ENCODE results near the gene PXDC1.
"Not testable (repeated sequence)": the region's sequence is repeated elsewhere in the genome, so short reads cannot be mapped to it uniquely, and the experiment has no call there.

The PXDC1 gene

GRCh38 chr6:3756546-3756945, 5.0 kb upstream of the PXDC1 start:
- Histone ChIP-seq H3K27ac (replicated peaks; ENCODE audit: low read length) (no peak overlapping the region), H3K14ac (ENCODE audit: low read length) (no peak overlapping the region), H3K4me3 (ENCODE audit: low read length in 2 of 2) (no peak overlapping the region)

DNA sequence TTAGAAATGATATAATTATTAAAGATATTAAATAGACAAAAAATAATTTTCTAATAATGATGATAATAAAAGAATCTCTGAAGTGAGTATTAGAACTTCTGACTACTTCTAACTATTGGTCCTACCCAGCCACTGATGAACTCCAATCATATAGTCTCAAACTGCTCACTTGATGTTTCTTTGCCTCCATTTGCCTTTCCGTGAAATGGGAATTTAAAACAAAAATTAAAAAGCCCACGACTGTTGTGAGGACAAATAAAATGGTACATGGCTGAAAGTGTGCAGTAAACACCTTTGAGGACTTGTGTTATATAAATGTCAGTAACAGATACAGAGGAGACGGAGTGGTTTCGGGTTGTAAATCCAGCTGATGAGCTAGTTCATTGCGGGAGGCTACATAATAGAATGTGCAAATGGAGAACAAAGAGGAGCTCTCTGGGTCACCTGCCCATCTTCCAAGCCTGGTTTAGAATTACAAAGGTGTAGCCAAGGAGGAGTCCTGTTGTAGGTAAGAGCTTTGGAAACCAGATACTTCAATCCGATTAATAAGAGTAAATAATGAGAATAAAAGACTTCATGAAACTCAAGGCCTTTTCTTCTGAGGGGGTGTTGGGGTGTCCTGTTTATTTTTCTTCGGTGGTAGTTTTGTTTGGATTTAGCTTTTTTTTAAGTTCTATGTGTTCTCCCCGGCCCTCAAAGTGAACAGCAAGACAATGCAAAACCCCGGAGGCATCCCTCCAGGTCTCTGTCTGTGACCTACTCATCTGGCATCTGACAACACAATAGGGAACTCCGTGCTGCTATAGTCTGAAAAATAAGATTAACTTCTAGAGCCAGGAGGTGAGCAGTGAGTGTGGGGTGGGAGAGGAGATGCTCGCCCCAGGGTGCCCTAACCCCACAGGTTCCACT, 4.4 kb upstream of the PXDC1 start:
- H3K9ac ChIP-seq (ENCODE audit: low read depth, low read length, poor library complexity), result no peak overlapping the region
- no peak overlapping the region for H3K27ac ChIP-seq (replicated peaks; ENCODE audit: low read length)
- H3K4ac ChIP-seq (ENCODE audit: low read length), result no peak overlapping the region
- no CpG with 5 or more reads among the region's 11 CpGs for WGBS, 2 donors (ENCODE audit: extremely low coverage in 2 of 2, insufficient read length in 2 of 2, insufficient replicate concordance in 1 of 2)
- H2AFZ ChIP-seq (ENCODE audit: low read length), result no peak overlapping the region
- no peak overlapping the region for H2AK5ac ChIP-seq (ENCODE audit: low read depth, low read length)
- H3K79me1 ChIP-seq (ENCODE audit: low read depth, low read length), result no peaks in the 10 kb centered on the region
- no peak overlapping the region for H2BK120ac ChIP-seq (ENCODE audit: low read depth, low read length)
- no peak overlapping the region for H2BK12ac ChIP-seq (ENCODE audit: low read length)
- H3K14ac ChIP-seq (ENCODE audit: low read length), result no peak overlapping the region
- peaks cover 0 to 3% of the 10 kb centered on the region in 2 donors for H3K9me3 ChIP-seq (replicated peaks in 1 of 2; ENCODE audit: control insufficient read depth in 2 of 2, insufficient read depth in 1 of 2, low read depth in 1 of 2, low read length in 2 of 2)
- H3K18ac ChIP-seq (ENCODE audit: low read length), result no peak overlapping the region
- H4K8ac ChIP-seq (ENCODE audit: low read depth, low read length), result no peak overlapping the region
- DNase-seq (ENCODE audit: low spot score), result no peak
- no peak overlapping the region for H2BK5ac ChIP-seq (ENCODE audit: low read length)
- no peak overlapping the region for H3K4me3 ChIP-seq (ENCODE audit: low read length in 2 of 2)
- no peak overlapping the region for H3K4me2 ChIP-seq (ENCODE audit: insufficient read depth, low read length, poor library complexity, severe bottlenecking)
- H3K27me3 ChIP-seq (ENCODE audit: control insufficient read depth in 3 of 3, insufficient read depth in 3 of 3, low read depth in 1 of 3, low read length in 3 of 3), result peaks cover 0 to 23% (median 3%) of the 10 kb centered on the region in 3 experiments
- H3K36me3 ChIP-seq (replicated peaks in 1 of 2; ENCODE audit: control insufficient read depth in 2 of 2, insufficient read depth in 2 of 2, low read length in 2 of 2), result no peaks in the 10 kb centered on the region
- H4K91ac ChIP-seq (ENCODE audit: low read depth, low read length, poor library complexity), result no peak overlapping the region
- H2BK15ac ChIP-seq (ENCODE audit: low read length), result no peak overlapping the region
- no peak overlapping the region for H3K23ac ChIP-seq (ENCODE audit: low read depth, low read length, poor library complexity)
- H3K4me1 ChIP-seq (ENCODE audit: control insufficient read depth in 2 of 2, insufficient read depth in 1 of 2, low read depth in 1 of 2, low read length in 2 of 2), result peaks cover 1 to 6% of the 10 kb centered on the region in 2 donors

More at GRCh38 chr6:3756546-3756945, 5.0 kb upstream of the PXDC1 start:
- no peak overlapping the region for H3K18ac ChIP-seq (ENCODE audit: low read length)
- H2AK5ac ChIP-seq (ENCODE audit: low read depth, low read length), result no peak overlapping the region
- no peaks in the 10 kb centered on the region for H3K79me1 ChIP-seq (ENCODE audit: low read depth, low read length)
- no peak overlapping the region for H2BK120ac ChIP-seq (ENCODE audit: low read depth, low read length)
- H2AFZ ChIP-seq (ENCODE audit: low read length), result no peak overlapping the region
- peaks cover 1 to 6% of the 10 kb centered on the region in 2 donors for H3K4me1 ChIP-seq (ENCODE audit: control insufficient read depth in 2 of 2, insufficient read depth in 1 of 2, low read depth in 1 of 2, low read length in 2 of 2)
- no peaks in the 10 kb centered on the region for H3K36me3 ChIP-seq (replicated peaks in 1 of 2; ENCODE audit: control insufficient read depth in 2 of 2, insufficient read depth in 2 of 2, low read length in 2 of 2)
- peaks cover 0 to 17% (median 0%) of the 10 kb centered on the region in 3 experiments for H3K27me3 ChIP-seq (ENCODE audit: control insufficient read depth in 3 of 3, insufficient read depth in 3 of 3, low read depth in 1 of 3, low read length in 3 of 3)
- H4K8ac ChIP-seq (ENCODE audit: low read depth, low read length), result no peak overlapping the region
- no peak overlapping the region for H3K4me2 ChIP-seq (ENCODE audit: insufficient read depth, low read length, poor library complexity, severe bottlenecking)
- no peak overlapping the region for H4K91ac ChIP-seq (ENCODE audit: low read depth, low read length, poor library complexity)
- no peak for DNase-seq (ENCODE audit: low spot score)
- no peak overlapping the region for H2BK12ac ChIP-seq (ENCODE audit: low read length)
- H3K4ac ChIP-seq (ENCODE audit: low read length), result no peak overlapping the region
- WGBS, 2 donors (ENCODE audit: extremely low coverage in 2 of 2, insufficient read length in 2 of 2, insufficient replicate concordance in 1 of 2), result no CpG with 5 or more reads among the region's 3 CpGs
- H3K23ac ChIP-seq (ENCODE audit: low read depth, low read length, poor library complexity), result no peak overlapping the region
- H3K9ac ChIP-seq (ENCODE audit: low read depth, low read length, poor library complexity), result no peak overlapping the region
- H2BK5ac ChIP-seq (ENCODE audit: low read length), result no peak overlapping the region
- H2BK15ac ChIP-seq (ENCODE audit: low read length), result no peak overlapping the region
- peaks cover 0 to 3% of the 10 kb centered on the region in 2 donors for H3K9me3 ChIP-seq (replicated peaks in 1 of 2; ENCODE audit: control insufficient read depth in 2 of 2, insufficient read depth in 1 of 2, low read depth in 1 of 2, low read length in 2 of 2)

GRCh38 chr6:3754776-3755175, 3.3 kb upstream of the PXDC1 start:
- Histone ChIP-seq H2AK5ac (ENCODE audit: low read depth, low read length) (no peak overlapping the region), H3K23ac (ENCODE audit: low read depth, low read length, poor library complexity) (no peak overlapping the region), H2BK15ac (ENCODE audit: low read length) (no peak overlapping the region), H3K36me3 (replicated peaks in 1 of 2; ENCODE audit: control insufficient read depth in 2 of 2, insufficient read depth in 2 of 2, low read length in 2 of 2) (no peaks in the 10 kb centered on the region), H3K27me3 (ENCODE audit: control insufficient read depth in 3 of 3, insufficient read depth in 3 of 3, low read depth in 1 of 3, low read length in 3 of 3) (peaks cover 0 to 34% (median 3%) of the 10 kb centered on the region in 3 experiments), H4K8ac (ENCODE audit: low read depth, low read length) (no peak overlapping the region), H3K4me1 (ENCODE audit: control insufficient read depth in 2 of 2, insufficient read depth in 1 of 2, low read depth in 1 of 2, low read length in 2 of 2) (peaks cover 1 to 10% of the 10 kb centered on the region in 2 donors), H3K4me3 (ENCODE audit: low read length in 2 of 2) (no peak overlapping the region), H3K14ac (ENCODE audit: low read length) (no peak overlapping the region), H3K27ac (replicated peaks; ENCODE audit: low read length) (no peak overlapping the region), H3K18ac (ENCODE audit: low read length) (no peak overlapping the region), H2BK12ac (ENCODE audit: low read length) (no peak overlapping the region), H3K4me2 (ENCODE audit: insufficient read depth, low read length, poor library complexity, severe bottlenecking) (no peak overlapping the region), H2BK120ac (ENCODE audit: low read depth, low read length) (no peak overlapping the region), H3K9me3 (replicated peaks in 1 of 2; ENCODE audit: control insufficient read depth in 2 of 2, insufficient read depth in 1 of 2, low read depth in 1 of 2, low read length in 2 of 2) (peaks cover 0 to 3% of the 10 kb centered on the region in 2 donors), H3K79me1 (ENCODE audit: low read depth, low read length) (no peaks in the 10 kb centered on the region), H2AFZ (ENCODE audit: low read length) (no peak overlapping the region), H3K4ac (ENCODE audit: low read length) (no peak overlapping the region), H4K91ac (ENCODE audit: low read depth, low read length, poor library complexity) (no peak overlapping the region), H3K9ac (ENCODE audit: low read depth, low read length, poor library complexity) (no peak overlapping the region), H2BK5ac (ENCODE audit: low read length) (no peak overlapping the region)
- no peak for DNase-seq (ENCODE audit: low spot score)
- no CpG with 5 or more reads among the region's 3 CpGs for WGBS, 2 donors (ENCODE audit: extremely low coverage in 2 of 2, insufficient read length in 2 of 2, insufficient replicate concordance in 1 of 2)

GRCh38 chr6:3754032-3754725, 2.7 kb upstream of the PXDC1 start:
- H3K4me1 ChIP-seq (ENCODE audit: control insufficient read depth in 2 of 2, insufficient read depth in 1 of 2, low read depth in 1 of 2, low read length in 2 of 2), result peaks cover 4 to 16% of the 10 kb centered on the region in 2 donors
- no CpG with 5 or more reads among the region's 15 CpGs for WGBS, 2 donors (ENCODE audit: extremely low coverage in 2 of 2, insufficient read length in 2 of 2, insufficient replicate concordance in 1 of 2)
- not testable (repeated sequence) for H3K4me2 ChIP-seq (ENCODE audit: insufficient read depth, low read length, poor library complexity, severe bottlenecking); H2AFZ ChIP-seq (ENCODE audit: low read length); H2AK5ac ChIP-seq (ENCODE audit: low read depth, low read length); H2BK15ac ChIP-seq (ENCODE audit: low read length); H2BK120ac ChIP-seq (ENCODE audit: low read depth, low read length); DNase-seq (ENCODE audit: low spot score); H3K23ac ChIP-seq (ENCODE audit: low read depth, low read length, poor library complexity); H3K4me3 ChIP-seq (ENCODE audit: low read length in 2 of 2); H3K79me1 ChIP-seq (ENCODE audit: low read depth, low read length); H4K91ac ChIP-seq (ENCODE audit: low read depth, low read length, poor library complexity); H3K36me3 ChIP-seq (replicated peaks in 1 of 2; ENCODE audit: control insufficient read depth in 2 of 2, insufficient read depth in 2 of 2, low read length in 2 of 2); H3K27ac ChIP-seq (replicated peaks; ENCODE audit: low read length); H3K4ac ChIP-seq (ENCODE audit: low read length); H3K18ac ChIP-seq (ENCODE audit: low read length); H2BK5ac ChIP-seq (ENCODE audit: low read length); H4K8ac ChIP-seq (ENCODE audit: low read depth, low read length); H3K9ac ChIP-seq (ENCODE audit: low read depth, low read length, poor library complexity); H2BK12ac ChIP-seq (ENCODE audit: low read length); H3K9me3 ChIP-seq (replicated peaks in 1 of 2; ENCODE audit: control insufficient read depth in 2 of 2, insufficient read depth in 1 of 2, low read depth in 1 of 2, low read length in 2 of 2); H3K14ac ChIP-seq (ENCODE audit: low read length)
- peaks cover 0 to 39% (median 5%) of the 10 kb centered on the region in 3 experiments for H3K27me3 ChIP-seq (ENCODE audit: control insufficient read depth in 3 of 3, insufficient read depth in 3 of 3, low read depth in 1 of 3, low read length in 3 of 3)
